Measurements from ENCODE around the gene TRAPPC2L.

DNA sequence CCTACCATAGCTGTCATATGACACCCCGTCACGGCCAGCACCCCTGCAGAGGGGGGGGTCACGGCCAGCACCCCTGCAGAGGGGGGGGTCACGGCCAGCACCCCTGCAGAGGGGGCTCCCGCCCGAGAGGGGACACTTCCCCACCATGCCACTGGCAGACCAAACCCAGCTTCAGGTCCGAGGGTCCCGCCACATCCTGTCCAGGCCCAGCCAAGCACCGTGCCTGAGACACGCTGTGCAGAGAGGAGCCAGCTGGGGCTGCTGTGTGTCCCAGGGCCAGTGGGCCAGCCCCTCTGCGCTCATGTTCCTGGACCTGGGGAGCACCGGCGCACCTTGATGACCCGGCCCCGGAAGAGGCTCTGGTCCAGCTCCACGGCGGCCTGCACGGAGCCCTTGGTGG, 7.6 kb downstream of the TRAPPC2L start:
- TF ChIP-seq POLR2AphosphoS5 (IDR thresholded peaks at IDR 0.05; ENCODE audit: low read depth, low read length), result no peak
- no peak for TF ChIP-seq POLR2A (IDR thresholded peaks at IDR 0.05; ENCODE audit: low read depth, low read length)
